ENCODE data around the gene ATG13.
"Not testable (repeated sequence)": the region's sequence is repeated elsewhere in the genome, so short reads cannot be mapped to it uniquely, and the experiment has no call there.

ATG13 gene

GRCh38 chr11:46701078-46701654 is 83.8 kb downstream of the ATG13 start:
- Histone ChIP-seq H3K9ac (ENCODE audit: low read depth in 1 of 2, low read length in 2 of 2) (peak overlapping the region; percentile 90 to 93), H3K4me3 (ENCODE audit: low read depth in 1 of 2, low read length in 2 of 2) (peak overlapping the region; percentile 92 to 99), H3K9me3 (ENCODE audit: control insufficient read depth in 1 of 2, low read length in 2 of 2) (no peaks in the 10 kb centered on the region), H3K36me3 (ENCODE audit: control insufficient read depth in 1 of 2, insufficient read depth in 2 of 2, low read length in 2 of 2) (peaks cover 27 to 44% of the 10 kb centered on the region in 2 donors), H3K27ac (ENCODE audit: low read depth, low read length) (peak overlapping the region; percentile 66), H3K4me1 (ENCODE audit: control insufficient read depth in 1 of 2, insufficient read depth in 2 of 2, low read length in 2 of 2) (peaks cover 25 to 37% of the 10 kb centered on the region in 2 donors), H3K27me3 (ENCODE audit: control insufficient read depth in 1 of 2, insufficient read depth in 2 of 2, low read length in 2 of 2) (no peaks in the 10 kb centered on the region)

DNA sequence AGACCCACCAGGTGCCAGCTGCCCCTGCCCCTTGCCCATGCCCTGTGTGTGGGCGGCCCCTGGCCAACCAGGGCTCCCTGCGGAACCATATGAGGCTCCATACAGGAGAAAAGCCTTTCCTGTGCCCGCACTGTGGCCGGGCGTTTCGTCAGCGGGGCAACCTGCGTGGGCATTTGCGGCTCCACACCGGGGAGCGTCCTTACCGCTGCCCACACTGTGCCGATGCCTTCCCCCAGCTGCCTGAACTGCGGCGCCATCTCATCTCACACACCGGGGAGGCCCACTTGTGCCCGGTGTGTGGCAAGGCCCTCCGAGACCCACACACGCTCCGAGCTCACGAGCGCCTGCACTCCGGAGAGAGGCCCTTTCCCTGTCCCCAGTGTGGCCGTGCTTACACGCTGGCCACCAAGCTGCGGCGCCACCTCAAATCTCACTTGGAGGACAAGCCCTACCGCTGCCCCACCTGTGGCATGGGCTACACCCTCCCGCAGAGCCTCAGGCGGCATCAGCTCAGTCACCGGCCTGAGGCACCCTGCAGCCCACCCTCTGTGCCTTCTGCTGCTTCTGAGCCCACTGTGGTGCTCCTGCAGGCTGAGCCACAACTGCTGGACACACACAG is 87.8 kb downstream of the ATG13 start:
- H3K36me3 ChIP-seq (ENCODE audit: control insufficient read depth in 1 of 2, insufficient read depth in 2 of 2, low read length in 2 of 2) = peaks cover 33 to 52% of the 10 kb centered on the region in 2 donors
- peaks cover 11 to 14% of the 10 kb centered on the region in 2 donors for H3K4me1 ChIP-seq (ENCODE audit: control insufficient read depth in 1 of 2, insufficient read depth in 2 of 2, low read length in 2 of 2)
- H3K4me3 ChIP-seq (ENCODE audit: low read depth in 1 of 2, low read length in 2 of 2) = no peak overlapping the region
- H3K27ac ChIP-seq (ENCODE audit: low read depth, low read length) = no peak overlapping the region
- no peak overlapping the region for H3K9ac ChIP-seq (ENCODE audit: low read depth in 1 of 2, low read length in 2 of 2)
- no peaks in the 10 kb centered on the region for H3K9me3 ChIP-seq (ENCODE audit: control insufficient read depth in 1 of 2, low read length in 2 of 2)
- H3K27me3 ChIP-seq (ENCODE audit: control insufficient read depth in 1 of 2, insufficient read depth in 2 of 2, low read length in 2 of 2) = no peaks in the 10 kb centered on the region

GRCh38 chr11:46706886-46707285 is 89.5 kb downstream of the ATG13 start:
- peaks cover 6 to 7% of the 10 kb centered on the region in 2 donors for H3K4me1 ChIP-seq (ENCODE audit: control insufficient read depth in 1 of 2, insufficient read depth in 2 of 2, low read length in 2 of 2)
- H3K36me3 ChIP-seq (ENCODE audit: control insufficient read depth in 1 of 2, insufficient read depth in 2 of 2, low read length in 2 of 2) = peaks cover 33 to 52% of the 10 kb centered on the region in 2 donors
- H3K9me3 ChIP-seq (ENCODE audit: control insufficient read depth in 1 of 2, low read length in 2 of 2) = no peaks in the 10 kb centered on the region
- H3K4me3 ChIP-seq (ENCODE audit: low read depth in 1 of 2, low read length in 2 of 2) = no peak overlapping the region
- no peak overlapping the region for H3K9ac ChIP-seq (ENCODE audit: low read depth in 1 of 2, low read length in 2 of 2)
- H3K27ac ChIP-seq (ENCODE audit: low read depth, low read length) = no peak overlapping the region
- H3K27me3 ChIP-seq (ENCODE audit: control insufficient read depth in 1 of 2, insufficient read depth in 2 of 2, low read length in 2 of 2) = no peaks in the 10 kb centered on the region

DNA sequence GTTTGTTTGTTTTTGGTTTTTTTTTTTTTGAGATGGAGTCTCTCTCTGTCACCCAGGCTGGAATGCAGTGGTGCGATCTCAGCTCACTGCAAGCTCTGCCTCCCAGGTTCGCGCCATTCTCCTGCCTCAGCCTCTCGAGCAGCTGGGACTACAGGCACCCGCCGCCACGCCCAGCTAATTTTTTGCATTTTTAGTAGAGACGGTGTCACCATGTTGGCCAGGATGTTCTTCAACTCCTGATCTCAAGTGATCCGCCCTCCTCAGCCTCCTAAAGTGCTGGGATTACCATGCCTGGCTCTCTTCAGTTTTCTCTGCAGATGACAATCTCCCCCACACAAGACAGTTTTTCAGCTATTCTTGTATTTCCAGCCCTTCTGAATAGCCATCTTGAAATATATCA is 92.0 kb downstream of the ATG13 start:
- not testable (repeated sequence) for H3K27ac ChIP-seq (ENCODE audit: low read depth, low read length); H3K9ac ChIP-seq (ENCODE audit: low read depth in 1 of 2, low read length in 2 of 2); H3K27me3 ChIP-seq (ENCODE audit: control insufficient read depth in 1 of 2, insufficient read depth in 2 of 2, low read length in 2 of 2); H3K4me1 ChIP-seq (ENCODE audit: control insufficient read depth in 1 of 2, insufficient read depth in 2 of 2, low read length in 2 of 2); H3K4me3 ChIP-seq (ENCODE audit: low read depth in 1 of 2, low read length in 2 of 2); H3K9me3 ChIP-seq (ENCODE audit: control insufficient read depth in 1 of 2, low read length in 2 of 2)
- peaks cover 19 to 31% of the 10 kb centered on the region in 2 donors for H3K36me3 ChIP-seq (ENCODE audit: control insufficient read depth in 1 of 2, insufficient read depth in 2 of 2, low read length in 2 of 2)

GRCh38 chr11:46710821-46711269 is 93.5 kb downstream of the ATG13 start:
- H3K4me1 ChIP-seq (ENCODE audit: control insufficient read depth in 1 of 2, insufficient read depth in 2 of 2, low read length in 2 of 2) = no peaks in the 10 kb centered on the region
- no peaks in the 10 kb centered on the region for H3K27me3 ChIP-seq (ENCODE audit: control insufficient read depth in 1 of 2, insufficient read depth in 2 of 2, low read length in 2 of 2)
- no peak overlapping the region for H3K4me3 ChIP-seq (ENCODE audit: low read depth in 1 of 2, low read length in 2 of 2)
- H3K36me3 ChIP-seq (ENCODE audit: control insufficient read depth in 1 of 2, insufficient read depth in 2 of 2, low read length in 2 of 2) = peaks cover 7 to 16% of the 10 kb centered on the region in 2 donors
- H3K27ac ChIP-seq (ENCODE audit: low read depth, low read length) = no peak overlapping the region
- no peaks in the 10 kb centered on the region for H3K9me3 ChIP-seq (ENCODE audit: control insufficient read depth in 1 of 2, low read length in 2 of 2)
- no peak overlapping the region for H3K9ac ChIP-seq (ENCODE audit: low read depth in 1 of 2, low read length in 2 of 2)

GRCh38 chr11:46711303-46711702 is 94.0 kb downstream of the ATG13 start:
- Histone ChIP-seq H3K27ac (ENCODE audit: low read depth, low read length) (no peak overlapping the region), H3K36me3 (ENCODE audit: control insufficient read depth in 1 of 2, insufficient read depth in 2 of 2, low read length in 2 of 2) (peaks cover 5 to 11% of the 10 kb centered on the region in 2 donors), H3K9ac (ENCODE audit: low read depth in 1 of 2, low read length in 2 of 2) (no peak overlapping the region), H3K27me3 (ENCODE audit: control insufficient read depth in 1 of 2, insufficient read depth in 2 of 2, low read length in 2 of 2) (no peaks in the 10 kb centered on the region), H3K4me1 (ENCODE audit: control insufficient read depth in 1 of 2, insufficient read depth in 2 of 2, low read length in 2 of 2) (no peaks in the 10 kb centered on the region), H3K9me3 (ENCODE audit: control insufficient read depth in 1 of 2, low read length in 2 of 2) (no peaks in the 10 kb centered on the region), H3K4me3 (ENCODE audit: low read depth in 1 of 2, low read length in 2 of 2) (no peak overlapping the region)

DNA sequence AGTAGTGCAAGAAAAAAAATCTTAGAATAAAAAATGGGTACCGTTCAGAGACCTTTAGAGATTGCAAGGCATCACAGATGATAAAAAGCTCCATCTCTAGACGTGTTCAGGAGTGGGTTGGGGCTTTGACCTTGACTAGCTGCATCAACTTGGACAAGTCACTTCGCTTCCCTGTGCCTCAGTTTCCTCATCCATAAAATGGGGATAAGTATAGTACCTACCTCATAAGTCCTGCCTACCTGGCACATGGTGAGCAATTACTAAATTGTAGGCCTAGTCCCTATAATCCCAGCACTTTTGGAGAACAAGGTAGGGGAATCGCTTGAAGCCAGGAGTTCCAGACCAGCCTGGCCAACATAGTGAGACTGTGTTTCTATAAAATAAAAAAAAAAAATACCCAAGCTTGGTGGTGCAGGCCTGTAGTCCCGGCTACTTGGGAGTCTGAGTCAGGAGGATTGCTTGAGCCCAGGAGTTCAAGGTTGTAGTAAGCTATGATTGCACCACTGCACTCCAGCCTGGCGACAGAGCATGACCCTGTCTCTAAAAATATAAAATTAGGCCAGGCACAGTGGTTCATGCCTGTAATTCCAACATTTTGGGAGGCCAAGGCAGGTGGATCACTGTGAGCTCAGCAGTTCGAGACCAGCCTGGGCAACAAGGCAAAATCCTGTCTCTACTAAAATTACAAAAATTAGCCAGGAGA is 95.7 kb downstream of the ATG13 start:
- no peak overlapping the region for H3K4me3 ChIP-seq (ENCODE audit: low read depth in 1 of 2, low read length in 2 of 2)
- H3K9ac ChIP-seq (ENCODE audit: low read depth in 1 of 2, low read length in 2 of 2) = no peak overlapping the region
- H3K27ac ChIP-seq (ENCODE audit: low read depth, low read length) = no peak overlapping the region
- H3K9me3 ChIP-seq (ENCODE audit: control insufficient read depth in 1 of 2, low read length in 2 of 2) = no peaks in the 10 kb centered on the region
- no peaks in the 10 kb centered on the region for H3K27me3 ChIP-seq (ENCODE audit: control insufficient read depth in 1 of 2, insufficient read depth in 2 of 2, low read length in 2 of 2)
- H3K36me3 ChIP-seq (ENCODE audit: control insufficient read depth in 1 of 2, insufficient read depth in 2 of 2, low read length in 2 of 2) = no peaks in the 10 kb centered on the region
- peaks cover 0 to under 1% of the 10 kb centered on the region in 2 donors for H3K4me1 ChIP-seq (ENCODE audit: control insufficient read depth in 1 of 2, insufficient read depth in 2 of 2, low read length in 2 of 2)

- H3K4me1 ChIP-seq (ENCODE audit: control insufficient read depth in 1 of 2, insufficient read depth in 2 of 2, low read length in 2 of 2); H3K27me3 ChIP-seq (ENCODE audit: control insufficient read depth in 1 of 2, insufficient read depth in 2 of 2, low read length in 2 of 2); H3K9me3 ChIP-seq (ENCODE audit: control insufficient read depth in 1 of 2, low read length in 2 of 2); H3K36me3 ChIP-seq (ENCODE audit: control insufficient read depth in 1 of 2, insufficient read depth in 2 of 2, low read length in 2 of 2); H3K27ac ChIP-seq (ENCODE audit: low read depth, low read length); H3K9ac ChIP-seq (ENCODE audit: low read depth in 1 of 2, low read length in 2 of 2); H3K4me3 ChIP-seq (ENCODE audit: low read depth in 1 of 2, low read length in 2 of 2): not testable (repeated sequence)
Observed at GRCh38 chr11:46717825-46718154, 100.4 kb downstream of the ATG13 start.

DNA sequence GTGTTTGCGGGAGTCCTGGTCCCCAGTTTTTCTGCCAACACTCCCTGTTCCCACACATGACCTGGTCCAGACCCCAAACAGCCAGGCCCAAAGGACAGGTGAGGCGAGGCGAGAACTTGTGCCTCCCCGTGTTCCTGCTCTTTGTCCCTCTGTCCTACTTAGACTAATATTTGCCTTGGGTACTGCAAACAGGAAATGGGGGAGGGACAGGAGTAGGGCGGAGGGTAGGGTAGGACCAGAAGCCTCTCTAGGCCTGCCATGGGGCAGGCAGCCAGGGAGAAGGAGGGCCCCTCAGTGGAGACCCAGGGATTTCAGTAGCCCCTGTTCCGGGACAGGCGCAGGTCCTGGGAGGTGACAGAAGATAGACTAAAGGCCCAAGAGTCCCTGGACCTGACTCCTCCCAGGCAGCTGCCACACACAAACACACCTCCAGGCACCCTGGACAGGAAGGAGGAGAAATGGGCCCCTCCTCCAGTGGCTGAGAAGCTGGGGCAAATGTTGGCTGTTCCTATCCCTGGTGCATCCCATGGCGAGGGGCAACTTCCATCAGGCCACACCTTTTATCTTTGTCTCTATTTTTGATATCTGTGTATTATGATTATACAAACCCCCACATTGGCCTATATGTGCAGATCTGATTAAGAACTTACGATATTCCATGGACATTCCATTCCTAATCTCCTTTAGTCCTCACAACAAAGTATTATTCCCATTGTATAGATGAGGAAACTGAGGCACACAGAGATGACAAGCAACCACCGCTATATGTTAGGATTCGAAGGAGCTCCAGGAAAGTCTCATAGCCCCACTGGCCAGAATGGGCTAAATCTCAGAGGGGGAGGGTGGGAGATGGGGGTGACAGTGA is 101.0 kb downstream of the ATG13 start:
- no peak overlapping the region for H3K9ac ChIP-seq (ENCODE audit: low read depth in 1 of 2, low read length in 2 of 2)
- no peak overlapping the region for H3K4me3 ChIP-seq (ENCODE audit: low read depth in 1 of 2, low read length in 2 of 2)
- H3K36me3 ChIP-seq (ENCODE audit: control insufficient read depth in 1 of 2, insufficient read depth in 2 of 2, low read length in 2 of 2) = no peaks in the 10 kb centered on the region
- peaks cover 6 to 10% of the 10 kb centered on the region in 2 donors for H3K4me1 ChIP-seq (ENCODE audit: control insufficient read depth in 1 of 2, insufficient read depth in 2 of 2, low read length in 2 of 2)
- no peak overlapping the region for H3K27ac ChIP-seq (ENCODE audit: low read depth, low read length)
- H3K9me3 ChIP-seq (ENCODE audit: control insufficient read depth in 1 of 2, low read length in 2 of 2) = no peaks in the 10 kb centered on the region
- no peaks in the 10 kb centered on the region for H3K27me3 ChIP-seq (ENCODE audit: control insufficient read depth in 1 of 2, insufficient read depth in 2 of 2, low read length in 2 of 2)

Data from duodenal mucosa (tissue), 2 donors.